Transverse colon (tissue), 3 donors: Measurements from ENCODE around the gene SLC27A5.

ENCODE experiments used
- POLR2A ChIP-seq: fragments of 450-650 bp; IDR thresholded peaks from one replicate; pipeline ENCODE4 v1.6.1; 2016; ENCODE audit warnings: antibody characterized with exemption, mild to moderate bottlenecking, moderate library complexity
- TF ChIP-seq, protein P1 (sequence below), 5 experiments: fragments of 200-600 bp in 3 of 5; fragments of 450-650 bp in 2 of 5; sonication (generic) in 3 of 5; IDR thresholded peaks; 1 replicate in 2 of 5; 2 replicates in 3 of 5; pipeline ENCODE4 v1.5.1; 2016 to 2017; ENCODE audit warnings: antibody characterized with exemption in 5 of 5, inconsistent platforms in 3 of 5, mild to moderate bottlenecking in 2 of 5, moderate library complexity in 1 of 5

DNA sequence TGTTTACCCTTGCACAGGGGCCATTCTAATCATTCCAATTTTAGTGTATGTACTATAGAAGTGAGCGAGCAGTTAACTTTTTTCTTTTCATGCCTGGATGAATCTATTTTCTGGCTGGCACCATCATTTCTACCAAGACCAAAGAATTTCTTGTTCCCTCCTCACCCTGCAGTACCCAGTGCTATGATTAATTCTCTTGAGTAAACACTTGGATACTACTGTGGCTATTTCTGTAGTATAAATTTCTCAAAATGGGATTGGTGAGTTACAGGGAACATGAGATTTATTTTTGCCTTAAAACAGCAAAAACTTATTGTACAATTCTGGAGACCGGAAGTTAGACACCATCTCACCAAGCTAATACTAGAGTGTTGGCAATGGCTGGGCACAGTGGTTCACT, 28.0 kb downstream of the SLC27A5 start:
- TF ChIP-seq POLR2A: no peak
- TF ChIP-seq, protein P1, sequence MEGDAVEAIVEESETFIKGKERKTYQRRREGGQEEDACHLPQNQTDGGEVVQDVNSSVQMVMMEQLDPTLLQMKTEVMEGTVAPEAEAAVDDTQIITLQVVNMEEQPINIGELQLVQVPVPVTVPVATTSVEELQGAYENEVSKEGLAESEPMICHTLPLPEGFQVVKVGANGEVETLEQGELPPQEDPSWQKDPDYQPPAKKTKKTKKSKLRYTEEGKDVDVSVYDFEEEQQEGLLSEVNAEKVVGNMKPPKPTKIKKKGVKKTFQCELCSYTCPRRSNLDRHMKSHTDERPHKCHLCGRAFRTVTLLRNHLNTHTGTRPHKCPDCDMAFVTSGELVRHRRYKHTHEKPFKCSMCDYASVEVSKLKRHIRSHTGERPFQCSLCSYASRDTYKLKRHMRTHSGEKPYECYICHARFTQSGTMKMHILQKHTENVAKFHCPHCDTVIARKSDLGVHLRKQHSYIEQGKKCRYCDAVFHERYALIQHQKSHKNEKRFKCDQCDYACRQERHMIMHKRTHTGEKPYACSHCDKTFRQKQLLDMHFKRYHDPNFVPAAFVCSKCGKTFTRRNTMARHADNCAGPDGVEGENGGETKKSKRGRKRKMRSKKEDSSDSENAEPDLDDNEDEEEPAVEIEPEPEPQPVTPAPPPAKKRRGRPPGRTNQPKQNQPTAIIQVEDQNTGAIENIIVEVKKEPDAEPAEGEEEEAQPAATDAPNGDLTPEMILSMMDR (IDR thresholded peaks at IDR 0.05): no peak
